RWPE2 (cell line): Measurements from ENCODE around the gene STN1.
A peak's percentile ranks its signal among the peaks of the same experiment; 100 is the strongest.

Source experiments
- ATAC-seq: fragments of 200-7000 bp; cut with Tn5 transposase; 3 replicates; pipeline ENCODE4 v1.9.1; 2021; ENCODE audit warnings: low read depth
- DNase-seq: peaks from one replicate; pipeline ENCODE4 v3.0.0-alpha.2; 2020; ENCODE audit warnings: low spot score
- H3K27ac ChIP-seq: fragments of 450-650 bp; 2 replicates; pipeline ENCODE4 v1.5.1; 2017; ENCODE audit warnings: mild to moderate bottlenecking; ENCODE audit not compliant: poor library complexity, severe bottlenecking
- H3K27me3 ChIP-seq: fragments of 250-450 bp; sonication (Bioruptor Pico); 2 replicates; pipeline ENCODE4 v1.5.1; 2021; ENCODE audit warnings: mild to moderate bottlenecking, moderate library complexity; ENCODE audit not compliant: insufficient read depth, poor library complexity, severe bottlenecking
- H3K36me3 ChIP-seq: fragments of 250-450 bp; sonication (Bioruptor Pico); 2 replicates; pipeline ENCODE4 v1.5.1; 2020; ENCODE audit warnings: low read depth, mild to moderate bottlenecking, moderate library complexity
- H3K4me1 ChIP-seq: fragments of 250-450 bp; sonication (Bioruptor Pico); 2 replicates; pipeline ENCODE4 v1.5.1; 2021; ENCODE audit warnings: mild to moderate bottlenecking, moderate library complexity; ENCODE audit not compliant: insufficient read depth, poor library complexity, severe bottlenecking
- H3K4me3 ChIP-seq: fragments of 250-450 bp; sonication (Bioruptor Pico); 2 replicates; pipeline ENCODE4 v1.5.1; 2021; ENCODE audit warnings: mild to moderate bottlenecking, moderate library complexity; ENCODE audit not compliant: severe bottlenecking
- H3K9me3 ChIP-seq: fragments of 250-450 bp; sonication (Bioruptor Pico); 2 replicates; pipeline ENCODE4 v1.5.1; 2021; ENCODE audit warnings: mild to moderate bottlenecking, moderate library complexity; ENCODE audit not compliant: severe bottlenecking
- TF ChIP-seq, protein P1 (sequence below): fragments of 450-650 bp; IDR thresholded peaks from one replicate; pipeline ENCODE4 v1.5.1; 2017; ENCODE audit warnings: mild to moderate bottlenecking, moderate library complexity; ENCODE audit not compliant: poor library complexity, severe bottlenecking

STN1 gene

GRCh38 chr10:103947799-103948516 lies 30.0 kb upstream of the STN1 start:
- no peaks in the 10 kb centered on the region for H3K27me3 ChIP-seq
- H3K27ac ChIP-seq, result no peak overlapping the region
- no peak overlapping the region for H3K4me3 ChIP-seq
- DNase-seq (no peak), ATAC-seq (no peak)
- no peaks in the 10 kb centered on the region for H3K9me3 ChIP-seq
- TF ChIP-seq, protein P1, sequence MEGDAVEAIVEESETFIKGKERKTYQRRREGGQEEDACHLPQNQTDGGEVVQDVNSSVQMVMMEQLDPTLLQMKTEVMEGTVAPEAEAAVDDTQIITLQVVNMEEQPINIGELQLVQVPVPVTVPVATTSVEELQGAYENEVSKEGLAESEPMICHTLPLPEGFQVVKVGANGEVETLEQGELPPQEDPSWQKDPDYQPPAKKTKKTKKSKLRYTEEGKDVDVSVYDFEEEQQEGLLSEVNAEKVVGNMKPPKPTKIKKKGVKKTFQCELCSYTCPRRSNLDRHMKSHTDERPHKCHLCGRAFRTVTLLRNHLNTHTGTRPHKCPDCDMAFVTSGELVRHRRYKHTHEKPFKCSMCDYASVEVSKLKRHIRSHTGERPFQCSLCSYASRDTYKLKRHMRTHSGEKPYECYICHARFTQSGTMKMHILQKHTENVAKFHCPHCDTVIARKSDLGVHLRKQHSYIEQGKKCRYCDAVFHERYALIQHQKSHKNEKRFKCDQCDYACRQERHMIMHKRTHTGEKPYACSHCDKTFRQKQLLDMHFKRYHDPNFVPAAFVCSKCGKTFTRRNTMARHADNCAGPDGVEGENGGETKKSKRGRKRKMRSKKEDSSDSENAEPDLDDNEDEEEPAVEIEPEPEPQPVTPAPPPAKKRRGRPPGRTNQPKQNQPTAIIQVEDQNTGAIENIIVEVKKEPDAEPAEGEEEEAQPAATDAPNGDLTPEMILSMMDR, result no peak
- peaks cover 7% of the 10 kb centered on the region for H3K4me1 ChIP-seq
- no peaks in the 10 kb centered on the region for H3K36me3 ChIP-seq

DNA sequence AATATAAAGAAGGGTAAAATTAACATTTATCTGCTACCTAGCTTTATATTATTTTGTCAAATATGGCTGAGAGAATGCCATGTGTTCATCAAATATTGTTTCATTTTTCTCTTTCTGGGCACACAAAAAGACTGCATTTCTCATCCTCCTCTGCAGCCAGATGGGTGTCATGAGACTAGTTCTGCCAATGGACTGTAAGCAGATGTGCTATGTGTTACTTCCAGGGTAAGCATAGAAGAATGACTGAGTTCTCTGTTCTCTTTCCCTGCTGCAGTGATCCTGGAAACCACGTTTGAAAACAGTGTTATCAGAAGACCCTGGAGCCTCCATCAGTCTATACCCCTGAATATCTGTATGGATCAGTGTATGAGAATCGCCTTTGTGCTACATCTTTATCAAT lies 24.9 kb upstream of the STN1 start:
- no peak overlapping the region for H3K4me3 ChIP-seq
- no peaks in the 10 kb centered on the region for H3K36me3 ChIP-seq
- ATAC-seq, result no peak
- DNase-seq, result no peak
- no peaks in the 10 kb centered on the region for H3K9me3 ChIP-seq
- H3K4me1 ChIP-seq, result peaks cover 26% of the 10 kb centered on the region
- H3K27me3 ChIP-seq, result no peaks in the 10 kb centered on the region
- peak overlapping the region; percentile 72 for H3K27ac ChIP-seq
- TF ChIP-seq, protein P1, result no peak

DNA sequence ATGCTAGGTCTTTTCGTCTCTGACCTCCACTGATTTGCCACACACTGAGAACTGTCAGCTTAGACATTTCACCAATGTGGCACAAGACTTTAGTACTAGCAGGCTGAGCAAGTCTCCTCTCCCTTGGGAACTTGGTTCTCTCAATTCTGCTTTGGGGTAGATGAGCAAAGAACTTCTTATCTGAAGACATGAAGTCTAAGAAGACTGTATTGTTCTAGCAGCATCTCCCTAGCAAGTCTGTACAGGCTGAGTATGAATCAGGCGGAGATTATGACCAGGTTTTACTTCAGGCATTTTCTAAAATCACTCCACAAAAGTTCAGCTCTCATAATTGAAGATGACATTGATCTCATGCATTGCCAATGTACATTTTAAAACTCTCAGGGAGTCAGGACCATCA lies 23.8 kb upstream of the STN1 start:
- Histone ChIP-seq H3K27me3 (no peaks in the 10 kb centered on the region), H3K27ac (peak overlapping the region; percentile 72), H3K4me1 (peaks cover 26% of the 10 kb centered on the region), H3K9me3 (no peaks in the 10 kb centered on the region), H3K36me3 (no peaks in the 10 kb centered on the region), H3K4me3 (no peak overlapping the region)
- DNase-seq, result no peak
- TF ChIP-seq, protein P1, result no peak
- peak; percentile 97 for ATAC-seq

DNA sequence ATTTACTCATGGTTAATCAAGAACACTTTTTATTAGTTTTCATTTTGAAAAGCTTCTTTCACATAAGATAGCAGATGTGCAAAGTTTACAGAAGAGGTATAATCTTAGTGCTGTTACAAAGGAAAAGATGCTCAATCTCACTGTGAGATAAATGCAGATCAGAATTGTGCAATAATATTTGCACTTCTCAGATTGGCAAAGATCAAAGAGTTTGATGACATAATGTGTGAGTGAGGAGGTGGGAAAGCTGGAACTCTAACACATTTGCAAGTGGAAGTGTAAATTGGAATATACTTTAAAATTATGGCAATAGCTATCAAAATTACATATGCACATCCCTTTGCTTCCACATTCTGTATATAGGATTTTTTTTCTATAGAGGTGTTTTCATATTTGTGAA lies 21.5 kb upstream of the STN1 start:
- ATAC-seq (no peak), DNase-seq (no peak)
- Histone ChIP-seq H3K27ac (no peak overlapping the region), H3K4me3 (no peak overlapping the region), H3K9me3 (no peaks in the 10 kb centered on the region), H3K36me3 (no peaks in the 10 kb centered on the region), H3K27me3 (no peaks in the 10 kb centered on the region), H3K4me1 (peaks cover 23% of the 10 kb centered on the region)
- TF ChIP-seq, protein P1, result no peak

DNA sequence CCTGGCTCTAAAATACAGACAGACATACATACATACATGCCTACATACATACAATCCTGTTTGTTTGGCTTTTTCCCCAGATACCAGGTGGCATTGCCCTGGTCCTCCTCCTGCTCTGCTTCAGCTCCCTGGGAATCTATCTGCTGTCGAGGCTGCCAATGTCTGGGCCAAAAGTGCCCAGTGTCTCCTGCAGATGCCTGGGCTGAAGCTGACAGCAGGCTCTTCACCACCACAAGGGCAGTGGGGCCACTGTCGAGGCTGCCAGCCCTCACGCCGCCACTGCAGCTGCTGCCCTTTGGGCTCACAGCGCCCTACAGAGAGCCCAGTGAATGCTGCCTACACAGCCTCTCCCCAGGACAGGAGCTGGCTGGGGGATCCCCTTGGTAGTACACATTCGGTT lies 18.0 kb upstream of the STN1 start:
- Histone ChIP-seq H3K9me3 (no peaks in the 10 kb centered on the region), H3K27me3 (no peaks in the 10 kb centered on the region), H3K27ac (no peak overlapping the region), H3K4me3 (no peak overlapping the region), H3K4me1 (no peaks in the 10 kb centered on the region), H3K36me3 (no peaks in the 10 kb centered on the region)
- ATAC-seq (no peak), DNase-seq (no peak)
- TF ChIP-seq, protein P1, result no peak
